Hepatocyte (in vitro differentiated cells): ENCODE measurements around the gene NTNG1. TPM values are rescaled to one million over a fixed set of nuclear protein-coding genes. Genes with fewer than 3 reads are reported as not detected.

ENCODE experiments used
- DNase-seq: peaks from one replicate; pipeline ENCODE4 v3.0.0-alpha.2; 2016; ENCODE audit warnings: low spot score
- H2AFZ ChIP-seq: fragments of 200-600 bp; sonication (generic); 2 replicates; pipeline ENCODE4 v1.6.0; 2016; ENCODE audit warnings: antibody characterized with exemption, mild to moderate bottlenecking
- H3K27ac ChIP-seq: fragments of 200-600 bp; sonication (generic); 2 replicates; pipeline ENCODE4 v1.5.1; 2016; ENCODE audit warnings: mild to moderate bottlenecking
- H3K27me3 ChIP-seq: fragments of 200-600 bp; sonication (generic); 2 replicates; pipeline ENCODE4 v1.6.1; 2016
- H3K36me3 ChIP-seq: fragments of 200-600 bp; sonication (generic); replicated peaks from 2 replicates; pipeline ENCODE4 v1.5.1; 2016; ENCODE audit warnings: low read depth; ENCODE audit not compliant: insufficient read depth
- H3K4me1 ChIP-seq: fragments of 200-600 bp; sonication (generic); 2 replicates; pipeline ENCODE4 v1.5.1; 2016; ENCODE audit warnings: mild to moderate bottlenecking, moderate library complexity; ENCODE audit not compliant: insufficient read depth
- H3K4me2 ChIP-seq: fragments of 200-600 bp; sonication (generic); 2 replicates; pipeline ENCODE4 v1.6.0; 2016
- H3K4me3 ChIP-seq: fragments of 200-600 bp; sonication (generic); 2 replicates; pipeline ENCODE4 v1.5.1; 2016; ENCODE audit warnings: mild to moderate bottlenecking
- H3K79me2 ChIP-seq: fragments of 200-600 bp; sonication (generic); 2 replicates; pipeline ENCODE4 v1.6.0; 2017; ENCODE audit warnings: mild to moderate bottlenecking
- H3K9me2 ChIP-seq: fragments of 200-600 bp; sonication (generic); replicated peaks from 2 replicates; pipeline ENCODE4 v1.6.0; 2017; ENCODE audit warnings: mild to moderate bottlenecking; ENCODE audit not compliant: insufficient read depth
- H3K9me3 ChIP-seq: fragments of 200-600 bp; sonication (generic); 2 replicates; pipeline ENCODE4 v1.5.1; 2016; ENCODE audit warnings: low read depth, mild to moderate bottlenecking
- H4K20me1 ChIP-seq: fragments of 200-600 bp; sonication (generic); 2 replicates; pipeline ENCODE4 v1.6.0; 2016; ENCODE audit warnings: mild to moderate bottlenecking; ENCODE audit not compliant: insufficient read depth, poor library complexity, severe bottlenecking
- EZH2 ChIP-seq: fragments of 200-600 bp; sonication (generic); IDR thresholded peaks from 2 replicates; pipeline ENCODE4 v1.6.1; 2016; ENCODE audit warnings: antibody characterized with exemption, mild to moderate bottlenecking, borderline replicate concordance
- EZH2phosphoT487 ChIP-seq: fragments of 200-600 bp; sonication (generic); IDR thresholded peaks from one replicate; pipeline ENCODE4 v1.6.1; 2018; ENCODE audit warnings: antibody characterized with exemption, mild to moderate bottlenecking, low read depth, moderate library complexity; ENCODE audit not compliant: unreplicated experiment, severe bottlenecking
- WGBS: methylation state at CpG from one replicate; pipeline ENCODE4 v1.1.6; 2016; ENCODE audit warnings: low lambda C conversion rate; ENCODE audit errors: missing lambda C conversion rate; 5-methylcytosine and 5-hydroxymethylcytosine counted together
- polyA plus RNA-seq: library from polyadenylated mRNA; unstranded; fragments of >200 nt; fragmentation: Nextera tagmentation; extraction: Ambion mirVana; gene quantifications from 2 replicates; pipeline ENCODE4 v1.2.1, GENCODE V29; 2016
- total RNA-seq: library from RNA; depleted of rRNA; stranded (reverse); fragments of >200 nt; gene quantifications from 2 replicates; pipeline ENCODE4 v1.2.3, GENCODE V29; 2014
- TF ChIP-seq, protein P1 (sequence below): fragments of 200-600 bp; sonication (generic); IDR thresholded peaks from 2 replicates; pipeline ENCODE4 v1.5.1; 2016; ENCODE audit warnings: antibody characterized with exemption, mild to moderate bottlenecking; ENCODE audit not compliant: poor library complexity

The NTNG1 gene
- total and polyA plus RNA-seq, 2 experiments from 2014 or later = 1.4 to 3.9 TPM

DNA sequence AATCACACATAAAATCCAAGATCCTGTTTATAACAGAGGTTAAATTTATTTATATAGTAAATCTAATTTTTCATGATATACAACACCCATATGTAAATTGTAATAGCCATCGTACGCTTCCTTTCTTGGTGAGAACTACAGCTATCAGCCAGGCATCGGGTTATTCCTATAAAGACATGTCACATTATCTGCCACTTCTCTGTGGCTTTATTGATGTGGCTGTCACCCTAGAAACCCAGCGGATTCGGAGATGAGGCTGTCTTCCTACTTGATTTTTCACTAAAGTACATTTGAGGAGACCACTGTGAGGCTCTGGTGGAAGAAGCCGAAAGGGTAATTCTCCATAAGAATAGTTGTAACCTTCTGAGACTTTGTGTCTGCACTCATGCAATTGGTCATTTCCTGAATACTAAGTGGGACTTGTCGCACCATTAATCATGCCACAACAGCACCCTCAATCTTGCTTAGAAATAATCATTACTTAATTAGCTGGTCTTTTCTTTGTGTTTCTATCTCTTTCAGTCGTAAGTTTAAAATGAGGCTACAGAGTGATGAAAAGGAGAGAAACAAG, 106.0 kb downstream of the NTNG1 start:
- no peaks in the 10 kb centered on the region for H3K36me3 ChIP-seq
- no peaks in the 10 kb centered on the region for H3K9me2 ChIP-seq
- H3K79me2 ChIP-seq = no peaks in the 10 kb centered on the region
- no peak overlapping the region for H2AFZ ChIP-seq
- TF ChIP-seq EZH2 (no peak), EZH2phosphoT487 (no peak)
- TF ChIP-seq, protein P1, sequence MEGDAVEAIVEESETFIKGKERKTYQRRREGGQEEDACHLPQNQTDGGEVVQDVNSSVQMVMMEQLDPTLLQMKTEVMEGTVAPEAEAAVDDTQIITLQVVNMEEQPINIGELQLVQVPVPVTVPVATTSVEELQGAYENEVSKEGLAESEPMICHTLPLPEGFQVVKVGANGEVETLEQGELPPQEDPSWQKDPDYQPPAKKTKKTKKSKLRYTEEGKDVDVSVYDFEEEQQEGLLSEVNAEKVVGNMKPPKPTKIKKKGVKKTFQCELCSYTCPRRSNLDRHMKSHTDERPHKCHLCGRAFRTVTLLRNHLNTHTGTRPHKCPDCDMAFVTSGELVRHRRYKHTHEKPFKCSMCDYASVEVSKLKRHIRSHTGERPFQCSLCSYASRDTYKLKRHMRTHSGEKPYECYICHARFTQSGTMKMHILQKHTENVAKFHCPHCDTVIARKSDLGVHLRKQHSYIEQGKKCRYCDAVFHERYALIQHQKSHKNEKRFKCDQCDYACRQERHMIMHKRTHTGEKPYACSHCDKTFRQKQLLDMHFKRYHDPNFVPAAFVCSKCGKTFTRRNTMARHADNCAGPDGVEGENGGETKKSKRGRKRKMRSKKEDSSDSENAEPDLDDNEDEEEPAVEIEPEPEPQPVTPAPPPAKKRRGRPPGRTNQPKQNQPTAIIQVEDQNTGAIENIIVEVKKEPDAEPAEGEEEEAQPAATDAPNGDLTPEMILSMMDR = no peak
- no peaks in the 10 kb centered on the region for H3K9me3 ChIP-seq
- H4K20me1 ChIP-seq = no peaks in the 10 kb centered on the region
- H3K27me3 ChIP-seq = no peaks in the 10 kb centered on the region
- no peak overlapping the region for H3K4me3 ChIP-seq
- 73% methylated on average over 8 of the region's 8 CpGs for WGBS
- H3K4me1 ChIP-seq = no peaks in the 10 kb centered on the region
- no peak for DNase-seq
- no peak overlapping the region for H3K27ac ChIP-seq
- no peak overlapping the region for H3K4me2 ChIP-seq

DNA sequence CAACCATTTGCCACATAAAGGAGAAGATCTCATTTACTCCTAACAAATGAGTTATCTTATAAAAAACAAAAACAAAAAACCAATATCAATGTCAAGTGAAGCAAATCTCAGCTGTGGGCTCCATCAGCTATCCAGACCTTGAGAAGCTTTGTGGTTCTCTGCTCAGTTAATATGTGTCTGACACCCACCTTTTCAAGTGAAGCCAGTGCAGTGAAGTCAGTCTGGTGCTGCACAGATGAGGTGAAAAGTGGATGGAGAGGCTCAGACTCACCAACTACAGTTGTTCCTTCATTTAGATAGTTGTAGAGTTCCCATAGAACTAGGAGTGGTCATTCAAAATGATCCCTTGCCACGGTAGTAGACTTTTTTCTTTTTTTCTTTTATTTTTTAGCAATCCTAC, 106.8 kb downstream of the NTNG1 start:
- Histone ChIP-seq H3K9me2 (no peaks in the 10 kb centered on the region), H3K4me2 (no peak overlapping the region), H3K79me2 (no peaks in the 10 kb centered on the region), H3K9me3 (no peaks in the 10 kb centered on the region), H3K4me3 (no peak overlapping the region), H3K27ac (no peak overlapping the region), H3K36me3 (no peaks in the 10 kb centered on the region), H2AFZ (no peak overlapping the region), H3K4me1 (no peaks in the 10 kb centered on the region), H3K27me3 (no peaks in the 10 kb centered on the region), H4K20me1 (no peaks in the 10 kb centered on the region)
- TF ChIP-seq, protein P1 = no peak
- no peak for TF ChIP-seq EZH2
- no peak for TF ChIP-seq EZH2phosphoT487
- no peak for DNase-seq
- WGBS = 92% methylated on average over 1 of the region's 1 CpG

DNA sequence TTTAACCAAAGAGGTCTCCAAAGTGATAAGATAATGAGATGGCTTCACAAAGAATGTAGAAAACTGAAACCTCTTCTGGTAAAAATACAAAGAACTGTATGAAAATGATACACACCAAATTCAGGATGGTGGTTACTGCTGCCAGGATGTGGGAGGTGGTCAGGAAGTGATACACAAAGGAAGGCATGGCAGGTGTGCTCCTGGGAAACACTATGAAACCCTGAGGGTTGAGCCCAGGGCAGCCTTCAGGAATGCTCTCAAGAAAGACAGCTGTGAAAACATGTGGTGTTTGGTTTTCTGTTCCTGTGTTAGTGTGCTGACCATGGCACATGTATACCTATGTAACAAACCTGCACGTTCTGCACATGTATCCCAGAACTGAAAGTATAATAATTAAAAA, 109.3 kb downstream of the NTNG1 start:
- Histone ChIP-seq H3K4me1 (no peaks in the 10 kb centered on the region), H2AFZ (no peak overlapping the region), H3K27me3 (no peaks in the 10 kb centered on the region), H3K79me2 (no peaks in the 10 kb centered on the region), H3K36me3 (no peaks in the 10 kb centered on the region), H3K4me3 (no peak overlapping the region), H3K9me3 (no peaks in the 10 kb centered on the region), H3K27ac (no peak overlapping the region), H3K4me2 (no peak overlapping the region), H4K20me1 (no peaks in the 10 kb centered on the region), H3K9me2 (no peaks in the 10 kb centered on the region)
- 100% methylated on average over 1 of the region's 1 CpG for WGBS
- TF ChIP-seq EZH2phosphoT487 (no peak), EZH2 (no peak)
- TF ChIP-seq, protein P1 = no peak
- DNase-seq = no peak

DNA sequence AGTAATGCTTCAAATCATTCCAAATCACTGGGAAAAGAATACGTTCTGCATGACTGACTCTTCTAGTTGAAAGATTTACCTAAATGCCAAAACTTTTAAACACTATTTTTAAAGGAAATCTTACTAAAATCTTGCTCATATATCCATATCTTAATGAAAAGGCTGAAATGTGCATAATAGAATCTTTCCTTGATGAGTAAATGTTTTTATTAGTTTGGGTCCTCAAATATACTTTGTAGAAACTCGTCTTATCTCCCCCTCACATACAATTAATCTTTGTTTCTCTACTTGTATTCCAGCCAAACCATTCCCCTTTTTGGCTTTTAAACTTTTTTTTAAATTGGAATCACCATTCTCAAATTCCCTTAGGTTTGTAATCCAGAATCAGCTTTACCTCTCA, 110.2 kb downstream of the NTNG1 start:
- no peak for DNase-seq
- no peaks in the 10 kb centered on the region for H3K79me2 ChIP-seq
- TF ChIP-seq EZH2phosphoT487 = no peak
- no peaks in the 10 kb centered on the region for H3K27me3 ChIP-seq
- H3K9me2 ChIP-seq = no peaks in the 10 kb centered on the region
- 85% methylated on average over 2 of the region's 2 CpGs for WGBS
- no peak overlapping the region for H3K4me3 ChIP-seq
- H3K4me2 ChIP-seq = no peak overlapping the region
- no peaks in the 10 kb centered on the region for H3K4me1 ChIP-seq
- H2AFZ ChIP-seq = no peak overlapping the region
- H3K27ac ChIP-seq = no peak overlapping the region
- H3K9me3 ChIP-seq = no peaks in the 10 kb centered on the region
- no peaks in the 10 kb centered on the region for H3K36me3 ChIP-seq
- H4K20me1 ChIP-seq = no peaks in the 10 kb centered on the region
